ENCODE results near the gene LCN1. TPM values are rescaled to one million over a fixed set of nuclear protein-coding genes. Genes with fewer than 3 reads are reported as not detected.
"Not testable (repeated sequence)": the region's sequence is repeated elsewhere in the genome, so short reads cannot be mapped to it uniquely, and the experiment has no call there.

LCN1 gene
- total RNA-seq, 1 donor from 2014 or later, result not detected

DNA sequence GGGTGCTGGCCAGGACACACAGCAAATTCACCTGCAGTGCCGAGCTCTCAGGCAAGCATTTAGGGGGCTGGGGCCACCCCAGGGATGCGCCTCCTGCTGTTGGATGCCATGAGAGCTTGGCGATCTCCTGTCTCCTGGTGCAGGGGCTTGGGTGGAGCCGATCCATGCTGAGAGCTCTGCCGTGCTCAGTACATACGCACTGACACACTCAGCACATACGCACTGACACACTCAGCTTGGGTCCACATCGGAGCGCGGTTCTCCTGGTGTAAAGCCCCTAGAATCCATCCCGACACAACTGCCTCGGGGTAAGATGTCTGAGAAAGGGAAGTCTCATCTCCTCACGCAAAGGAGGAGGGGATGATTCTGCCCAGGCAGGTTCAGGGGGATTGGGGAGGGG, 14.4 kb downstream of the LCN1 start:
- intact Hi-C loops (cut with micrococcal nuclease); DNase-seq; ATAC-seq: not testable (repeated sequence)

DNA sequence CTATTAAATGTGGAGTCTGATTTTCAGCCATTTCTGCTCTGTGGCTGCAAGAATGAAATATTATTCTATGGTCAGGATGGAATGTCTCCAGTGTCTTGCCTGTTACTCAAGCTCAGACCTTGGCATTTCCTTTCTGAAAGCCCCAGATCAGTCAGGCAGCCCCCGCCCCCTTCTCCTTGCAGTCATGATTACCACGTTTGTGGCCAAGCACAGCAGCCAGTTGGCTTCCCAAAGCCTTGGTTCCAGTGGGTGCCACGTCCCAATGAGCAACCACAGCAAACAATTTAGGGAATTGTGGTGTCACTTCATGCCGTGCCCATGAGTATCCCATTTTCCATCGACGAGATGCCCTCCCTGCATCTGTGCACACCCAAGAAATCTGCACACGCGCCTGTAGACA, 15.0 kb downstream of the LCN1 start:
- DNase-seq (no peak), ATAC-seq (no peak)
- intact Hi-C loops (cut with micrococcal nuclease), result no loop called here

DNA sequence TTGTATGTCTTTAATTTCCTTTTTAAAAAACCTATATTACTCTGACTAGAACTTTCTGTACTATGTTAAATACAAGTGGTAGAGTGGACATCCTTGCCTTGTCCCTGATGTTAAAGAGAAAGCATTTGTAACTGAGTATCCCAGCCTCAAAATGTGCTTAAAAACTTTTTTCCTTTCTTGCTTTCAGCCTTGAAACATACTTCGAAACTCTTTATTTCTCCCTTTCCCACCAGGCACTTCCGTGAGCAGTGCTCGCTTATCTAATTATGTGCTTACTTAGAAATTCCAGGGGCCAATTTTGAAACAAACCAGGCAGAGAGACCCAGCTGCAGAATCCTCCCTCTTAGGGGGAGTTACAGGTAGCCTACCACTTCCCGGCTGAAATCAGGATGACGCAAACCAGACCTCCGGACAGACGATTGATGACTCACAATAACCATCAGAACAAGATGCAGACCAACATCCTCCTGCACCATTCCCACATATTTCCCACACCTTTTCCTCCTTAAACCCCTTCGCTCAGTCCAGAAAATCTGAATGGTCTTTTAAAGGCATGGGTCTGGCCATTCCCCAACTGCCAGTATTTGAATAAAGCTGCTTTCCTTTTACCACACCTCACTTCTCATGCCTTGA, 22.1 kb downstream of the LCN1 start:
- intact Hi-C loops (cut with micrococcal nuclease); DNase-seq; ATAC-seq: not testable (repeated sequence)

DNA sequence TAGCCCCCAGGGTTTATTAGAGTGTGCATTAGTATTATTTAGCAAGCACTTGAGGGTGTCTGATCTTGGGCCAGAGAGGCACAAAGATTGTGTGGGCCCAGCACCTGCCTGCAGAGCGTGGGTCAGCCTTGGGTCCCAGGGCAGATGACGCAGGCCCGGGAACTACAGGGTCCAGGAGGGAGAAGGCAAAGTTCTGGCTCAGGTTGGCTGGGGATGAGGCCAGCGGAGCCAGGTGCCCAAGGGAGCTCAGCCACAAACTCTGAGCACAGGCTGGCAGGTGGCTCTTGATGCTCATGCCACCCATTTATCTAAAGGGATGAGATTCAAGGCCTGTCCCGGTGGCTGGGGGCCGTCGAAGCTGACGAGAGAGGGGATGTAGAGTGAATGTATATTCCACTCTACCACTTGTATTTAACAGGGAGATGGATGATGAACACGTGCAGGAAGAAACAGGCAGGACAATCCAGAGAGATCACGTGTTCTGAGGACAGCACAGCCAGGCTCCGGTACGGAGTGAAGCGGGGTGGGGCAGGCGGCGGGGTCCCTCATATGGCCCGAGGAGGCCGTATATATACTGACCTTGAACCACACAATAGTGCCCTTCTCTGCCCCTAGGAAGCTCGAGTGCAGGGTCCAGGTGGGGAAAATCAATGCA, 23.9 kb downstream of the LCN1 start:
- intact Hi-C loops (cut with micrococcal nuclease), result no loop called here
- no peak for ATAC-seq
- no peak for DNase-seq

DNA sequence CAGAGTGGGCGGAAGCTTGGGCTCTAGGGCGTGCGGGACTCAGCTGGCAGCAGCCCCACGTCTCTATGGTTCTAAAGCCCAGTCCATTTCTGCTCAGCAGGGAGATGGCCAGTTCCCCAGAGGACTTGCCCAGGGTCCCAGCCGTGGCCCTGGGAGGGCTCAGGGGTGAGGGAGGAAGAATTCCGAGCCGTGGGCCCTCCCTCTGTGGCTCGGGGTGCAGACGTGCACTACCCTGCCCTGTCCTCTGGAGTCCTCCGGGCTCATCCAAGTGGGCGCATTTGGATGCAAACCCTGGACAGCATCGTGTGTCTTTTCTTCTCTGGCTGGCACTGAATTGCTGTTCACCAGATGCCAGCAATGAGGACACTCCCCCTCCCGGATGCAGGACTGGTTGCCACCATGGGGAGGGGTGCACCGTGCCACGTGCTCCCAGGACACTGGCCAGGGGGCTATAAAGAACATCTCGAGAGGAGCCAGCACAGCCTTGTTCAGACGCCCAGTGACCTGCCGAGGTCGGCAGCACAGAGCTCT, 24.5 kb downstream of the LCN1 start, which contains the start of gene OBP2A:
Gene OBP2A, plus strand, starts transcription at position 481 of the 531 bp plus-strand sequence. CDS start 55 bp downstream, outside the sequence.
- intact Hi-C loops (cut with micrococcal nuclease); DNase-seq; ATAC-seq: not testable (repeated sequence)

DNA sequence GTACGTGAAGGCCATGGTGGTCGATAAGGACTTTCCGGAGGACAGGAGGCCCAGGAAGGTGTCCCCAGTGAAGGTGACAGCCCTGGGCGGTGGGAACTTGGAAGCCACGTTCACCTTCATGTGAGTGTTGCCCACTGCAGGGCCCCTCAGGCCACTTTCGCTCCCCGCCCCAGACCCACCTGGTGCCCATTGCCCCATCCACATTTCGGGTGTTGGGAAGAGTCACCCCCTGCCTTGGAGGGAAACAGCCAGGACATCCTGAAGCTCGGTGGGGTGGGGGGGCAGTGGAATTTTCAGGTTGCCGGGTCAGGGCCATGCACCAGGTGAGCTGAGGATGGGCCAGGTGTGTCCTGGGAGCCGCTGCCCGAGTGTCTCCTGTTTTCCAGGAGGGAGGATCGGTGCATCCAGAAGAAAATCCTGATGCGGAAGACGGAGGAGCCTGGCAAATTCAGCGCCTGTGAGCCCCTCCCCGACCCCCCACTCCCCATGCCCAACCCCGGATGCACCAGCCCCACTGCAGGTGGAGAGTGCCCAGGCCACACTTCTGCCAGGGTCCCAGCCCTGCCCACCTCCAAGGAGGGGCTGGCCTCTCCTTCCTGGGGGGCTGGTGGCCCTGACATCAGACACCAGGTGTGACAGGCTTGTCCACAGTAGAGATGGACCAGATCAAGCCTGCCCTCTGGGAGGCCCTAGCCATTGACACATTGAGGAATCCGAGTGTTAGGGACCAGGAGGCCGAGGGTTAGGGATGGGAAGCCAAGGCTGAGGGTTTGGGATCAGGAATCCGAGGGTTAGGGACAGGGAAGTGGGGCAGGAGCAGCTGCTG, 25.8 kb downstream of the LCN1 start:
- intact Hi-C loops (cut with micrococcal nuclease); ATAC-seq; DNase-seq: not testable (repeated sequence)

DNA sequence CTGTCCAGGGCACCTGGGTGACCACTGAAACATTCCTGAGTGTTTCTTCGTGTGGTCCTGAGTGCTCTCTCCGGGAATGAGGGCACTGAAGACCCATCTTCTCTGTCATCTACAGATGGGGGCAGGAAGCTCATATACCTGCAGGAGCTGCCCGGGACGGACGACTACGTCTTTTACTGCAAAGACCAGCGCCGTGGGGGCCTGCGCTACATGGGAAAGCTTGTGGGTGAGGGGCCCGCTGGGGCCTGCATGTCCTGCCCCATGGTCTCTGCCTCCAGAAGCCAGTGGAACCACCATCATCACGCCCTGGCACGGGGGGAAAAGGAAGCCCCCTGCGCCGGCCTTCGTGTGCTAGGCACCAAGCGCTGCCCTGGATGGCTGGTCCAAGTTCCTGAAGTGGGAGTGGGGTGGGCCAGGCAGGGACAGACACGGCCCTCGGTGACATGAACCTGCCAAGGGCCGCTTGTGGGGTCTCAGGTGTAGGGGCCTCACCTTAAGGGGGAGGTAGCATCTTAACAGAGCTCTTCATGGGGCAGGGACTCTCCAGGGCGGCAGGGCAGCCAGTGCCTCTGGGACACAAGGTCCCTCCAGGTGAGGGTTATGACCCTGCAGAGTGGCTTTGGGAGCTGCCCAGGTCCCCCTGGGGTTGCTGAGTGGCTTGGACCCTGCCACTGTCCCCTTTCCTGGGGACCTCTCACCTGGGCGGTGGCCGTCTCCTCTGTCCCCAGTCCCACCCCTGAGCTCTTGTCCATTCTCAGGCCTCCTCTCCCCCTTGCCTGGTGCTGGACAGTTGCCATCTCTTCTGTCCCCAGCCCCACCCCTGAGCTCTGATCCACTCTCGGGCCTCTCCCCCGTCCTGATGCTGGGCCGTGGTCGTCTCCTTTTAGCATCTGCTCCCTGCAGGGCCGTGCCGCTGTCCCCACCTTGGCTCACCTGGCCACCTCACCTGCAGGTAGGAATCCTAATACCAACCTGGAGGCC, 26.8 kb downstream of the LCN1 start:
- no peak for DNase-seq
- intact Hi-C loops (cut with micrococcal nuclease), result no loop called here
- no peak for ATAC-seq

DNA sequence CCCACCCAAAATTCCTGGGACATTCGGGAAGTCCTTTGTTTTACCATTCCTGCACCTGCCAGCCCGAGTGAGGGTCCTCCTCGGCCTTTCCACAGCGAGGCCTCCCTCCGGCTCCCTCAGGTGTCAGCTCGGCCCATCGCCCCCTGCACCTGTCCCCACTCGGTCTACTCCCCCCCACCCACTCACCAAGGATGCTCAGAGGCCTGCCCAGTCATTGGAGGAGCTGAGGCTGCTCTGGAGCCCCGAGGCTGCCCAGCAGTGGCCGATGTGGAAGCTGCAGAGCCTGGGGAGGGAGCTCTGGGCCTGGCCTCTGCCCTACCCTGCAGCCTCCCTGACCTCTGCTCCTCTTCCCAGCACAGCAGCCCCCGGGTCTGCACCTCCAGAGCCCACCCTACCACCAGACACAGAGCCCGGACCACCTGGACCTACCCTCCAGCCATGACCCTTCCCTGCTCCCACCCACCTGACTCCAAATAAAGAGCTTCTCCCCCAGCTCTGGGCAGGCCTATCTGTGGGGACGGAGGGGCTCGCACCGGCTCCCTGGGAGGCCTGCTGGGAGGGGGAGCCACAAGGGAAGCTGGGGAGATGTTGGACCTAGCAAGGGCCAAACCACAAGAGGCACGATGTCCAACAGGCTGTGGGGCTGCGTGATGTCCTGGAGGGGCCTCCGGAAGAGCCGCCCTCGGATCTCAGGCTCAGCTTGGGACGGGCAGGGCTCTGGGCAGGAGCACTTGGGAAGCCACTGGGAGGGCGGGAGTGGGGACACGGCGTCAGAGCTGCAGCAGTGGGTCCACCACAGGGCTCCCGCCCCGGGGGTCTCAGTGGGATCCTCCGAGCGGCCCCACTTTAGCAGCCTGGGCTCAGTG, 28.5 kb downstream of the LCN1 start:
- intact Hi-C loops (cut with micrococcal nuclease); DNase-seq; ATAC-seq: not testable (repeated sequence)

DNA sequence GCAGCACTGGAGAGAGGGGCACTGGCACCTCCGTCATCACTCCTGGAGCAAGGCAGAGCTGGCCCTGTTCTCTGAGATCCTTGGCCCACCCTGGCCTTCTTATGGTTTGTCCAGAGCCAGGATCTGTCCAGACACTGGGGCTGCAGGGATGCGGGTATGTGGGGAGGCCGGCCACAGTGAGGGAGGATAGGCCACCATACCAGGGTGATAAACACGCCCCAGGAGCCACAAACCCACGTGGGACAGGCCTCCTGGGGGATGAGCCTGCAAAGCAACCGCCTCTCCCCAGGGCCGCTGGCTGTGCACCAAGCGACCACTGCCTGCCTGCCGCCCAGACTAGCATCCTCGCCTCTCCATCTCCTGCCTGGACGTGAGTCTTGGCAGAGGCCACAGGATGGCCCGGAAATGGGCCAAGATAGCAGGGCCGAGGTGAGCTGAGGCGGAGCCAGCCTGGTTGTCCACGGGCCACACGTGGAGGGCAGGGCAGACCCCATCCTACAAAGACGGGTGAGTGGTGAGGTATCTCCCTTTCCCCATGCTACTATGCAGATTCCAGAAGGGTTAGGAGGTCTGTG, 29.2 kb downstream of the LCN1 start:
- ATAC-seq (no peak), DNase-seq (no peak)
- intact Hi-C loops (cut with micrococcal nuclease), result no loop called here

DNA sequence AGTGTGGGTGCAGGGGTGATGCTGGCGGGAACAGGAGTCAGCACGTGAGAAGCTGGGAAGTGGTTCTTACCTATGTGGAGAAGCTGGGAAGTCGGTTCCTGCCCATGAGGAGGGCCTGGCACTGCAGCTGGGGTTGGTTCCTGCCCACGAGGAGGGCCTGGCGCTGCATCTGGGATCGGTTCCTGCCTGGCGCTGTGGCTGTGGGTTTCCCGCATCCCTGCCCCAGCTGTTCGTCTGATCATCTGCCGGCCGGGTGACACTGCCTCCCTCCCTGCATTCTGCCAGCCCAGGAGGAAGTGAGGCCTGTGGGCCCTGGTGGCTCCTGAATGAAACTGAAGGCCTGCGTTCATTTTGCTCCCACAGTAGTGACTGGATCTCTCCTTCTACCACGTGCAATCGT, 29.8 kb downstream of the LCN1 start:
- ATAC-seq (no peak), DNase-seq (no peak)
- intact Hi-C loops (cut with micrococcal nuclease), result no loop called here

DNA sequence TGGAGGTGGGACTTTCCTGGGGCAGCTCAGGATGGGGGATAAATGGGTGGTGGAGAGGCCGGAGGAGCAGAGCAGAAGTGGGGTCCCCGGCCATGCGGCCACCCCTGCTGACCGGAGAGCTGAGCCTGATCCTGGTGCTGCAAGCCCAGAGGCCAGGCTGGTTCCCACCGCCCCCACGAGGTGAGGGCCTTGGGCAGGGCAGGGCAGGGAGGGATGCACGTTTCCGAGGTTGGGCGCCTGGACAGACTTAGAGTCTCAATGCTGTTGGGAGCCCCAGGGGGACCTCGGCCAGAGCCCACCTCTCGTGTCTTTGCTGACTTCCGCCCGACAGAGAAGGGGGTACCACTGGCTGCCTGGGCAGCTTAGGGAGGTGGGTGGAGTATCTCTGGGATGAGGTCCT, 30.2 kb downstream of the LCN1 start:
- DNase-seq (no peak), ATAC-seq (no peak)
- intact Hi-C loops (cut with micrococcal nuclease), result no loop called here

DNA sequence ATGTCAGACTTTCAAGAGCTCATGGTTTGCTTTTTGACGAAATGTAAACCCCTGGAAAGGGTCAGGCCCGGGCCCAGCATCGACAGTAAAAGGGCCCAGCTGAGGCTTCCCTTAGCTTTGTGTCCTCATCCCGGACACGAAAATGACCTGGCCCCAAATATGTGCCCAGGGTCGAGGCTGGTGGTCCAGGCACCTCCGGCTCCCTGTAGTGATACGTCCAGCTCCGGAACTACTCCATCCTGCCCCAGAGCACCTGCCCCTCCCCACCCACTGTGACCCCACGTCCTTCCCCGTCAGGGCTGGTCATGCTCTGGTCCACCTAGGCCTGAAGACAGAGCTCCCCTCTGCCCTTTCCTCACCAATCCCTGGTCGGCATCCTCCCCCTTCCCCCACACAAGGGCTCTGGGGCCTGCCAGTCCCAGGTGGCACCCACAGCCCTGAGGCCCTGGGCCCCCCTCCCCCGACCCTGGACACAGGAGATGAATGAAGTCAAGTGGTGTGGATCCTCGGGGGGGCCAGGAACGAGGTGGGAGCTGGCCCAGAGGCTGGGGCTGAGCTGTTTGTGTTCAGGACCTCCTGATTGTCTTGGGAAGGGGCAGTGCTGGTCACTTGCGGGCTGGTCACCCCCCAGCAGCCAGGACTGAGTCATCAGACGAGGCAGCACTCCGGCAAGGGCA, 30.9 kb downstream of the LCN1 start:
- ATAC-seq (no peak), DNase-seq (no peak)
- intact Hi-C loops (cut with micrococcal nuclease), result no loop called here

DNA sequence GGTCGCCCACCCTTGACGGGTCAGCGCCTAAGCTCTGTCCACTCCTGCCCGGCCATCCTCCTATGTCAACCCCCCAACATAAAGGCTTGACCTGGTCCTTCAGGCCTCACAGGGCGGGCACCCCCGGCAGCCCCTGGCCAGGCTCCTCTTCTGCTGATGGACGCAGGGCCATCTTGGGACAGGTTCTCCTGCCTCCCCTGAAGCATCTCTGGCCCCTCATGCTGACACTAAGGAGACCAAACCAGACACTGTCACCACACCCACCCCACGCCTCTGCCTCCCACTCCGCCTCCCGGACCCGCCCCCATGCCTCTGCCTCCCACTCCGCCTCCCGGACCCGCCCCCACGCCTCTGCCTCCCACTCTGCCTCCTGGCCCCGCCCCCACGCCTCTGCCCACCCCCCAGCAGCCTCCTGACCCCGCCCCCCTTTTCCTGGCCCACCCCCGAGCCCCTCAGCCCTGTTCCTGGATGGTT, 31.5 kb downstream of the LCN1 start:
- ATAC-seq (no peak), DNase-seq (no peak)
- intact Hi-C loops (cut with micrococcal nuclease), result no loop called here

DNA sequence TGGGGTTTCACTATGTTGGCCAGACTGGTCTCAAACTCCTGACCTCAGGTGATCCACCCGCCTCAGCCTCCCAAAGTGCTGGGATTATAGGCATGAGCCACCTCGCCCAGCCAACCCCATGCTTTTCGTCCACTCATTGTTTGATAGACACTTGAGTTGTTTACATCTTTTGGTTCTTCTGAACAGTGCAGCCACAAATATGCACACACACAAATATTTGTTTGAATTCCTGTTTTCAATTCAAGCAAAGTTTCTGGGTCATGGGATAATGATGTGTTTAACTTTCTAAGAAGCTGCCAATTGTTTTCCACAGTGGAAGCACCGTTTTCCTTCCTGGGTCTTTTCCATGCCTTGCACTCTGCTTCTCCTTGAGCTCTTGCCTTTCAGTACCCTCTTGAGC, 33.5 kb downstream of the LCN1 start:
- intact Hi-C loops (cut with micrococcal nuclease), result no loop called here
- no peak for DNase-seq
- no peak for ATAC-seq

DNA sequence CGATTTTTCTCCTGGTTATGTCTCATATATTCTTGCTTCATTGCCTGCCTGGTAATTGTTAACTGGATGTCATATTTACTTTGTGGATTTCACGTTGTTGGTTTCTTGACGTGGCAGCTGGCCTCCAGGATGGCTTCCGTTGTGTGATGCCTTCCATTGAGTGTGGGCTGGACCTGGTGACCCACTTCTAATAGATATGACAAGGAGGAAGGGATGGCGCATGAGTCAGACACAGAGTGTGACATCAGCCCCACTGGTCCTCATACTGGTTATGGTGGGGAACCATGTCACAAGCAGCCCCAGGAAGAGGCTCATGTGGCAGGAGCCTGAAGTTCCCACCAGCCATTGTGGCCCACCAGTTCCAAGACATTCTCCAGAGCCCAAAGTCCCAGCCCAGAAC, 34.0 kb downstream of the LCN1 start:
- DNase-seq (no peak), ATAC-seq (no peak)
- intact Hi-C loops (cut with micrococcal nuclease), result no loop called here

DNA sequence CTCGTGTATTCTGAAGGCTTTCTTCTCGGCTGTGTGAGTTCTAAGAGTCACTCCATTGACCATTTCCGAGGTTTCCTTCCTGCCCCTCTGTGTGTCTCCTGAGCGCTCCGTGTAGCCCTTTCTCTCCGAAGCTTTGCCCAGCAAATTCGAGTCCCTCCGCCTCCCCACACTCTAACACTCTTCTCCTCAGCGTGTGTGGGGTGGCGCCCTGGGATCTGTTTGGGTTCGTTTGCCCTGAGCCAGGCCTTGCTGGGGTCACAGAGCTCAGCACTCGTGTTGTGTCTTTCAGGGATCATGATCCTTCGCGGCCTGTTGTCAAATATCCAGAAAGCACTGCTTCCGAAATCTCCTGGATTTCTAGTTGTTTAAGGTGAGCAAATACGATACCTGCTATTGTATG, 34.7 kb downstream of the LCN1 start:
- DNase-seq (no peak), ATAC-seq (no peak)

DNA sequence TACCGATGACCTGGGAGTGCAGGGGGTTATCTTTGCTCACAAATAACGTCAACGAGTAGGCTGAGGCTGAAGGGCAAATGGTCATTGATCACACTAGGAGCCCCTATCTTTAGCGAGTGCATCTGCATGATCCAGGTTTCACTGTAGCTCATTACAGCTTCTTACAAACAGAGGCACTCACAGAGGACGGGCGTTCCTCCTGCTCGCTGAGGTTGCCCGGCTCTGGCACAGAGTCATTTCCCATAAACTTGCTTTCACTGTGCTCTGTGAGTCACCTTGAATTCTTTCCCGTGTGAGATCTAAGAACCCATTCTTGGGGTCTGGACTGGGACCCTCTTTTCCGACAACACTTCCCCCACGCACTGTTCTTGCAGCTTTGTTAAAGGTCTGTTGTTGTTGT, 38.4 kb downstream of the LCN1 start:
- DNase-seq (no peak), ATAC-seq (no peak)
- intact Hi-C loops (cut with micrococcal nuclease), result no loop called here

More for the DNA sequence above, 34.7 kb downstream of the LCN1 start:
- intact Hi-C loops (cut with micrococcal nuclease), result no loop called here

Measured in left ventricle myocardium superior (tissue), 1 donor.